SHP77 (cell line): ENCODE measurements around the gene XPR1.

Experiments used
- DNase-seq, 2 experiments: peaks; one replicate each; lab custom pipeline; 2025; lab: John Stamatoyannopoulos, UW

Gene XPR1

DNA sequence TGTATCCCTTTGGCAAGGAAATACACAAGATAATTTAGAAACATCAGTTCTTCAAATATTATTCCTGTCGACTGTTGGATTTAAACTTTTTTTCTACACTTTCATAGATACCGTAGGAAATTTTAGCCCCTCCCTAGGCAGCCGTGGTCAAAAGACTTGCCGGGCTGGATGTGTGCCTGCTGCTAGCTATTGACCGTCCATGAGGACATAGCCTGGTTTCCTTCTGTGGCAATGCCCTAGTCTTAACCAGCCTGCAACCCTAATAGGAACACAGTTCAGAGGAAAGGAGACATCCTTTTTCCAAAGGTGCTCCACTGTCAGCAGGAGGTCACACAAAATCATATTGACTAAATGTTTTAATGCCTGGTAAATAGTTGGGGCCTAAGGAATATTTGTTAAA is 260.4 kb downstream of the XPR1 start:
- no peak for DNase-seq

DNA sequence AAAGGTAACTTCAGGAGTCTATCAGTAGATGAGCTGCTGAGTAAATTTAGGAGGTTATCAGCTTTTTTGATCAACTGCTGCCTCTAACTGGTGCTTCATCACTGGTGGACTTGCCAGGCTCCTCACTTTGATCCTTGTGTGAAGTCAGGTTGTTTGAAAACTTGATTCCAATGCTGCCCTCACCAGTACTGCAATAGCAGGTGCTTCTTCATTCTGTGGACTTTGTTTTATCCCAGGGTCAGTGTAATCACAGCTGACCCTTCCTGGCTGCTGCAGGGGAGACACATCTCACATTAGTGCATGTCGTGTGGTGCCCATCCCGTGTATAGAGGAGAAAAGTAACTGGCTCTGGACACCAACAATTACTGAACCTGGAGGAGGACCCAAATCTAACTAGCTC is 260.9 kb downstream of the XPR1 start:
- DNase-seq = no peak

DNA sequence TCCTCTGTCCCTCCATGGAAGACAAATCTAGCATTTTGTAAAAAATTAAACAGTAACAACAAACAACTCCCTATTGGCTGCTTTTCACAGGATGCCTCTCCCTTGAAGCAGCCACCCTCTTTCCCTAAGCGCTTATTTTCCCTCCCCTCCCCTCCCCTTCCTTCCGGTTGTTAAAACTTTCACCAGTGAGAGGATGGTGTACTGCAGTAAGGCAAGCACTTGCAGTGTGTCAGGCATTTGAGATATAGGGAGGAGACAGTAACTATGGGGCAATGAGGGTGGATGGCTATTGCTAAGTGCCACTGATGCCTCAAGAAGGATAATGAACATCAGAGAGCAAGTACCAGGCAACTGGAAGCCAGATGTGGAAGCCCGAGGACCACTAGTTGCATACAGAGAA is 261.8 kb downstream of the XPR1 start:
- DNase-seq = no peak

DNA sequence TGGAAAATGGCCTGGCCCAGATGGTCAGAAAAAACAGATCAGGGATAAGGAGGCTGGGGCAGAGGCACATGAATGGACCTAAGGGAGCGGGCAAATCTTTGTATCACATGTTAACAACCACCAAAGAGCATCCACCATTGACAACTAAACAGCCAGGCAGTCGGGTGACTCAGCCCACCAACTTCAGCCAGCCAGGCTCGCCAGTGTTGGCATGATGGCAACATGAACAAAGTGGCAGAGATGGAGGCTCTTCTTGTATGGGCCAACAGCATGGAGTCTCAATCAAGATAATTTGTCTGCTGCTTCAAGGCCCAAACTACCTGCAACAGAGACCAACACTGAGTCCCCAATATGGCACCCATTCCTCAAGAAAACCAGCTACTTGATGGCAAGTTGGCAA is 264.3 kb downstream of the XPR1 start:
- DNase-seq = no peak

DNA sequence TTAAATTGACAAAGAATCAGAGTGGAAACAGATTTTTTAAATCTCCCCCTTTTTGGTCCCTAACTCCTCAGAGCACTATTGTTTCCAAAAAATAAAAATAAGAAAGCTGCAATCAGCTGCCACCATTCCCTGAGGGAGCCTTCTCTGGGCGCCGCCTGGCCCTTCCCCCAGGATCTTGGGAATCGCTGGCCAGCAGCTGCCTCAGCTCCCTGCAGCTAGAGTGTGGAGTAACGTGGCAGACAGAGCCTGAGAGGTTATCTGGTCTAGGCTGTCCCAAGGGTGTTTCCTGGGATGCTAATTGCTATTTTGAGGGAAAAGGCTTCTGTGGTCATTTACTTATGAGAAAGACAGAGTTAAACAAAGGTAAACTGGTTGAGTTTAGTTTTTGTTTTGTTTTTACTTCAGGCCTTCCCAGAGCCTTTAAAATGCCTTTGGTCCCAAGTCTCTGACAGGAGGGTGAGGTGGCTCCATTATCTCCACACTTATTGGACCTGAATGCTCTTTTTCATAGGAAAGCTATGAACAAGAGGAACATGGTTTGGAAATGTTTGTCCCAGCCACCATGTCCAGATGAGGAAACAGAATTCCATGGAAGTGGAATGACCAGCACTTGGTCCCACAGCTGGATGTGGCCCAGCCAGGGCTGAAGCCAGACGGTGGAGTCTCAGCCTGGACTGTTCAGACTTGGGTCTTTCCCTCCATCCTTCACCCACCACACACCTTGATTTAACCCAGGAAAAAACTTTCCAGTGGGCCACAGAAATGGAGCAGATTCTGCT is 266.8 kb downstream of the XPR1 start:
- no peak for DNase-seq

DNA sequence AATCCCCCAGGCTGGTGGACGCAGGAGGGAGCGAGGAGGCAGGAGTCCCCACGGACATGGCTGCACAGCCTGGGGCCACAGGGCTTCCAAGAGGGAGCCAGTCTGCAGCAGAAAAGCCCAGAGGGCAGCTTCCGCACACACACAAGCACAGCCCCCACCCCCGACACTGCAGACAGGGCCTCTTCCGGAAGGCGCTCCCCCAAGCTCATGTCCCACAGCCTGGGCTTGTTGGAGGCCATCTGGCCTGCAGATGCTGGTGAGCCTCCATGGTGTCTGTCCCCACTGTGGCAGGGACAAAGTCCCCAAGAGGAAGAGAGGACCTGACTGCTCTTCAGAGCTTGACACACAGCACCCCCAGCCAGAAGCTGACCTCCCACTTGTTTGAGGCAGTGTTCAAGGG is 267.4 kb downstream of the XPR1 start:
- DNase-seq = no peak

DNA sequence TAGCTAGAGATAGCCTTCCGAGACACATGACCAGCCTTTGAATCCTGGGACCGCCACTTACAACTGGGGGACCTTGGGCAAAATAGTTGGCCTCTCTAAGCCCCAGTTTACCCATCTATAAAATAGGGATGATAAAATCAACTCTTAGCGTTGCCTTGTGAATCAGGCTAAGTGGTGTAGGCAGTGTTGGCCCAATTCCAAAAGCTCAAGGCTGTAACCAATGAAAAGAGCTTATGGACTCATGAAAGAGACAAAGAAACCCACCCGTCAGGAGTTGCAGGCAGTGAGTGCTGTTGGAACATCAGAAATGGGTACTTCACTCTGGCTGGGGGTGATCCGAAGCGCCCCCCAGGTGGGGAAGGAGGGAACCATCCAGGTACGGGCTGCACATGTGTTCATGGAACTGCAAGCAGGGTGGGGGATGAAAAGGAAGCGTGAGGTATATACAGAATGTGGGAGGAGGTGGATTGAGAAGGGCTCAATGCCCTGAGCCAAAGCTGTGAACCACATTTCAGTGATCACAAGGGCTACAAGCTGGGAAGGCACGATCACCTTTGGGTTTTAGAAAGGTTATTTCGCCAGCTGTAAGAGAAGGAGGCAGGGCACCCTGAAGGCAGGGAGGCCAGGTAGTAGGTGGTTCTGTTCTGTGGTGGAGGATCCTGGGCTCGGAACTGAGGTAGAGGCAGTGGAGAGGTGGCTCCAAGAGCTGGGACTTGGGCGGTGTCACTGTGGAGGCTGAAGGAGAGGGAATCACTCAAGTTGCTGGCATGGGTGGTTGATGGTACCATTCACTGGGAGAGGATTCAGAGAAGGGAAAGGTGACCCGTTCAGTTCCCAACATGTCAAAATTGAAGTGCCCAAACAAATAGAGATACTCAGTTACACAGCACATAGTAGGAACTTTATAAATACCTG is 269.5 kb downstream of the XPR1 start:
- no peak for DNase-seq

DNA sequence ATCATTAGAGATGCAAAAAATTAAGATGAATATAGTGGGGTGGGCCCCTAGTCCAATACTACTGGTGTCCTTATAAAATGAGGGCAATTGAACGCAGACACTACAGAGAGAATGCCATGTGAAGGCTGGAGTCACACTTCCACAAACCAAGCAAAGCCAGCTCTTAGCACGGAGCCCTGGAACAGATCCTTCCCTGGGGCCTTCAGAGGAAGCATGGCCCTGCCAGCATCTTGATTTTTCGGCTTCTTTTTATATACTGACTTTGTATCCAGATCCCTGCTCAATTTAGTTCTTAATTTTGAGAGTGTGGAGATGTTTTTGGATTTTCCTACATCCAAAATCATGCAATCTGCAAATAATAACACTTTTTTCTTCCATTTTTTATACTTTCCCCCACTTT is 270.7 kb downstream of the XPR1 start:
- DNase-seq = no peak

DNA sequence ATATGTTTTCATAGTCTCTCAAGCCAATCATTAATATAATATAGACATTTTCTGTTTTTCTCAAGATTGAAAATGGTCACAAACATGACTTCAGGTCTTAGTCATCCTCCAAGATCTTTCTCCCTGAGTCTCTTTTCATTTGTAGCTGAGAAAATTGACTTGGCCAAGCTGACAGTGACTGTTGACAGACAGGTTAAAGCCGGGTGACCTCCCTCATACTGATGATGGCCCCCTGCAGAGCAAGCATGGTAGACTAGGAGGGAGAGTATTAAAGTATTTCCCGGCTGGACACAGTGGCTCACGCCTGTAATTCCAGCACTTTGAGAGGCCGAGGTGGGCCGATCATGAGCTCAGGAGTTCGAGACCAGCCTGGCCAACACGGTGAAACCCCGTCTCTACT is 274.1 kb downstream of the XPR1 start:
- DNase-seq = no peak

DNA sequence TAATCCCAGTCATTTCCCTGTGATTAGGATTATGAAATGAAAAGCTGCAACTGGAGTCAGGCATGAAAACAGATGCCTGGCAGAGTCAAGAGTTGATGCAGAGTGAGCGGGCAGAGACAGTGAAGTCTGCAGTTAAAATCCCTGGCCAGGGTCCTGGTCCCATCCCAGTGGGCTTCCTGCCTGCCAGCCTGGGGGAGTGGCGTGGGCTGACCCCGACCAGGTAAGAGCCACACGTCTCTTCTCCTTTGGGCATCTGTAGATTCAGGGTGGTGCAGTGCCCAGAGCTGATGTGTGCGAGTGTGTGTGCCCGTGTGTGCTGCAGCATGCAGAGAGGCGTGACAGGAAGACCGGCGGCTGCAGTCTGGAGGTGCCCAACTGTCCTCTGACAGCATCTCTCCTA is 274.7 kb downstream of the XPR1 start:
- DNase-seq = no peak

DNA sequence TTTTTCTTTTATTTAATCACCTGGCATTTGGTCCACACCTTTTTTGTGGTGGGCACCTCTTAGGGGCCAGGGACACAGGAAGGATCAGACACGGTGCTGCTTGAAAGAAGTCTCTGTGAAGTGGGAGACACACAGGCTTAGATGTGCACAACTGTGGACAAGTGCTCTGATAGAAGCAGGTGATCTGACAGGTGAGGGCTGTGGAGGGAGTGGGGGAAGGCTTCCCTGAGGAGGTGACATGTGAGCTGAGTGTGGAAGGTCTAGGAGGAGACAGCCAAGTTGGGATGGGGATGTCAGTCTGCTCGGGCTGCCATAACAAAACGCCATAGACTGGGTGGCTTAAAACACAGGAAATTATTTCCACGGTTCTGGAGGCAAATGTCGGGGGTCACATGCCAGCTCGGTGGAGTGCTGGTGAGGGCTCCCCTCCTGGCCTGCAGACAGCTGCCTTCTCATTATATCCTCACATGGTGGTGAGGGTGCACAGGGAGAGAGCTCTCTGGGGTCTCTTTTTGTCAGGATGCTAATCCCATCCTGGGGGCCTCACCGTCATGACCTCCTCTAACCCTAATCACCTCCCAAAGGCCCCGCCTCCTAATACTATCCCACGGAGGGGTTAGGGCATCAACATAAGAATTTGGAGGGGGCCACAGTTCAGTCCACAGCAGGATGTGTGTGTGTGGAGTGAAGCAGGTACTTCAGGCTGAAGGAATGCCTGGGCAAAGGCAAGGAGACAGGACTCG is 275.7 kb downstream of the XPR1 start:
- no peak for DNase-seq

DNA sequence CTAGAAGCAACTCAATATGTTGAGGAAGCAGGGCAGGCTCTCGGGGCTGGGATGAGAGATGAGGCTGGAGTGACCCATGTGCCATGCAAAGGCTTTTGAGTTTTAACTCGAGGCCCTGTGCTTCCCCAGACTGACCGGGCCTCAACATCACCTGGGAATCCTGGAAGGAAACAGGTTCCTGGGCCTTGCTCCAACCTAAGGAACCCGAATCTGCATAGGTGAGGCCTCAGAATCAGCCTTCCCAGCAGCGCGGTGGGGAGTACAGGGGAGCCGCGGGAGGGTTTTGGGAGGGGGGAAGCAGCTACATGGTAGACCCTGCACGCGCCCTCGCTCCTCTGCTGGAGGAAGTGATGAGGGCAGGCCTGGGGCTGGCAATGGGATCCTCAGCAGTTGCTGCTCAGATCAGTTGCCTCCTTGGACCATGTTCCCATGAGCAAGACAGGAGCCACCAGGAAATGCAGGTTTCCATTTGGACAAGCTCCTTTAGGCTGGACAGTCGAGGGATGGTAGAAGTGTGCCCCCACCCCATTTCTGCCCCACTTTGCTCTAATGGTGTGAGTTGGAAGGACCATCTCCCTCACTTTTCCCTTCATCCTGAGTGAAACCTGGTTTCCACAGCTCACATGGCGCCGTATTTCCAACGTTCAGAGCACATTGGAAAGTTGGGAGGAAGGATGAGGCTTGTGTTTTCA is 276.4 kb downstream of the XPR1 start:
- DNase-seq = no peak

DNA sequence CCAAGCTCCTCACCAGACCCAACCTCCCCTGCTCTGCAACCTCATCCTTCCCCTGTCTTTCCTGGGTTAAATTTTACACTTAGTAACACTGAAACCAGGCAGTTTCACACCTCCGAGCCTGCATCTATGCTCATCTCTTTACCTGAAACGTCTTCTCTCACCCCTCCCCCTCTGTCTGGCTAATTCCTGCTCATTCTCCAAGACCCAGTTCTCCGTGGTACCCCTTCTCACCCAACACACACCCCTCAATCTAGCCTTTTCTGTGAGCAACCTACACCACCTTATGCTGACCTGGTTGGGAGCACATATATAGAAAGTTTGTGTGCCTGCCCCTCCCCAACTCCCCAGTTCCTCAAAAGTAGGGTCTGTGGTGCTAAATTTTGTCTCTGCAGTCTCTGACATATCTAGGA is 277.2 kb downstream of the XPR1 start:
- DNase-seq = no peak

DNA sequence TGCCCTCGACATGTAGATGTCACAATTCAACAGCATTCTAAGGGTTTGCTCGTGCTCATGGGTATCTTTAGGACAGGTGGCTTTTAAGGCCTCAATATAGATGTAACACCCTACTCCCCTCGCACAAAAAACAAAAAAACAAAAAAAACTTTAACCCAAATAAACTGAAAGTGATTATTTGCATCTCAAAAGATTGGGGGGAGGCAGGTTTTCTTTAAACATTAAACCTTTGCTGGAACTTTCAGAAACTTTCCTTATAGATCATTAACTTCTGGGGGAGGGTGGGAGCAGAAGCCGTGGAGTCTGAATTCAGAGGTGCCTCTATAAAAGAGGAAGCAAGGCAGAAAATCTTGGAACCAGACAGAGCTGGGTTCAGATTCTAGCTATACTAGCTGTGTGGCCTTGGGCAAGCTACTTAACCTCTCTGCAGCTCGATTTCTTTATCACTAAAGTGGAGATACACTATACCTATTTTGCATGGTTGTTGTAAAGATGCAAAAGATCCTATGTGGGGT is 277.7 kb downstream of the XPR1 start:
- DNase-seq = no peak

DNA sequence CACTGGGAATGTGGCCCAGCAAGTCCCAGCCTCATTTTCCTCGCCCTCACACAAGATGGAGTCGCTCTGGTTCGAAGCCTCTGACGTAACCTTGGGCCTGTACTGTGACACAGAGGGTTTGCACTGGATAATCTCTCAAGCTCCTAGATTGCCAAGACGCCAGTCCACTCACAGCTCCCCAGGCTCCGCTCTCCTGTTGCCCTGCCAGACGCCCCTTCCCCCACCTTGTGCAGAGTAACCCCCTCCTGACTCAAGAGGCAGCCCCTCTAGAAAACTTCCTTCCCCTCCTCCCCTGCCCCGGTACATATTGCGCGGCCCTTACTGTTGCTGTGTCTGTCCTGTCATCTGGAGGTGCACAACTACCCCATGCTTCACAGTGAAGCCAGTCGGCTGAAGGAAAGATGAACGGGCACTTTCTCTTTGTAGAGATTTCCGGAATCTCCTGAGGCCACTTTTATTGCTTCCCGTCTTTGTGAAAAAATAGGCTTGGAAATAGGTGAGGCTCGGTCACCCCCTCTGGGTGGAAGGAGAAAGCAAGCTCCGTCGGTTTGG is 279.9 kb downstream of the XPR1 start:
- DNase-seq = no peak

DNA sequence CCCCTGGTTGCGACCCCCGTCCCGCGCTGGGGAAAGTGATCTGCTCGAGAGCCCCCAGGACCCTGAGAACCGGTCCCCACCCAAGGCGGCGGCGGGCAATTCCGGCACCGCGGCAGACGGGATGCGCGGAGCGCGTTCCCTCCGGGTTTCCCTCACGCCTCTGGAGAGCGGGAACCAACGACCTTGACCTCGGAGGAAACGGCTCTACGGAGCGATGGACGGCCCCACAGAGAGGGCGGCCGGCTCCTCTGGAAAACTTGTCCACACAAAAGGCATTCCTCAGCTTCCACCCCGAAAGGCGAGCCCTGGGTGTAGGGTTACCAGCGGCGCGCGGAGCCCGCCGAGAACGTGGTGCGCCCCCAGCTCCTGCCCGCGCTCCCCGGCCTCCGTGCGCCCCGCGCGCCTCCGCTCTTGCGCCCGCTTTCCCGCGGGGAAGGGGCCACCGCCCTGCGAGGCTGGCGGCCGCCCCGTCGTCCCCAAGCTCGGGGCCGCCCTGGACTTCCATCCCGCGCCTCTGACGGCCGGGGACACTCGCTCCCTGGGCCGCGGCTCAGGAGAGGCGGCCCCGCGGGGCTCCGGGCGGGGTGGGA is 280.5 kb downstream of the XPR1 start:
- no peak for DNase-seq

DNA sequence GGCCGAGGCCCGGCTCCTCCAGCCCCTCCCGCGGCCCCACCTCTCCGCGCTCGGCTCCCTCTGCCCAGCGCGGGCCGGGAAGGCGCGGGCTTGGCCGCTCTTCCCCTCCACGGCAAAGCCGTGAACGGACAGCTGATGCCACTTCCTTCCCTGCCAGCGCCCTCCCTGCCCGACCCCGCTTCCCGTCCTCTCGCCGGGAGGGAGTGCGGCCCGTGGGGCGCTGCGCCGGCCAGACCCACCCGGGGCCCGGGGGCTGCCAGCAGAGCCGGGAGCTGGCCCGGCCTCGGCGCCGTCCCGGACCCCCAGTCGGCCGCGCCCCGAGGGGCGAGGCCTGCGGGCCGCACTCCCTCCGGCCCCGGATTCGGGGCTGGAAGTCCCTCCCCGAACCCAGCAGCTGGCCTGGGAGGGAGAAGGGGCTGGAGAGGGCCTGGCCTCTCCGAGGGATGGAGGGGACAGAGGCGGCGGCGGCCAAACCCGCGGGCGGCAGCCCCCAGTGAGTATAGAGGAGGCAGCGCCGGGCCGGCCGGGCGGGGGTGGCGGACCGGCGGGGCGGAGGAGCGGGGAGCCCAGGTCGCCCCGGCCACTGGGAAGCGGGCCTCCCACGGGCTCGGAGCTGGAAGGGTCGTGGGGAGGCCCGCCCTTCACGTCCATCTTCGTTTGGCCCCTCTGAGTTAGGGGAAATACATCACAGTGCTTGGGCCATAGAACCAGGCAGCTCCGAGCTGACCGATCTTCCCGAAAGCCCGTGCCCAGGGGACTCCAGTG is 281.2 kb downstream of the XPR1 start, which contains the start of gene KIAA1614:
Gene KIAA1614 (plus strand): TSS at position 97 of the 765 bp plus-strand sequence. CDS start 347 bp downstream, at position 444.
- no peak for DNase-seq

DNA sequence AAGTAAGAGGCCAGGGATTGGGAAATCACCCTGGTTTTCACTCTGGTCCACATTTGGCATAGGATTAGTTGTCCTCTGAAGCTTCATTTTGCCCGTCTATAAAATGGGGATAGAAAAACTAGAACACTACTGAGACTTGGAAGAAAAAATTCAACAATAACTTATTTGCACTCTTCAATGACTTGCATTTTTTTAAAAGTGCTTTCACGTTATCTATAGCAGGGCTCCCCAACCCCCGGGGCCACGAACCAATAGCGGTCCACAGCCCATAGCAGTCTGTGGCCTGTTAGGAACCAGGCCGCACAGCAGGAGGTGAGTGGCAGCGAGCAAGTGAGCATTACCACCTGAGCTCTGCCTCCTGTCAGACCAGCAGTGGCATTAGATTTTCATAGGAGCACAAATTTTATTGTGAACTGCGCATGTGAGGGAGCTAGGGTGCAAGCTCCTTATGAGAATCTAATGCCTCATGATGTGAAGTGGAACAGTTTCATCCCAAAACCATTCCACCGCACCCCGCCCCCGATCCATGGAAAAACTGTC is 283.7 kb downstream of the XPR1 start:
- DNase-seq = no peak

DNA sequence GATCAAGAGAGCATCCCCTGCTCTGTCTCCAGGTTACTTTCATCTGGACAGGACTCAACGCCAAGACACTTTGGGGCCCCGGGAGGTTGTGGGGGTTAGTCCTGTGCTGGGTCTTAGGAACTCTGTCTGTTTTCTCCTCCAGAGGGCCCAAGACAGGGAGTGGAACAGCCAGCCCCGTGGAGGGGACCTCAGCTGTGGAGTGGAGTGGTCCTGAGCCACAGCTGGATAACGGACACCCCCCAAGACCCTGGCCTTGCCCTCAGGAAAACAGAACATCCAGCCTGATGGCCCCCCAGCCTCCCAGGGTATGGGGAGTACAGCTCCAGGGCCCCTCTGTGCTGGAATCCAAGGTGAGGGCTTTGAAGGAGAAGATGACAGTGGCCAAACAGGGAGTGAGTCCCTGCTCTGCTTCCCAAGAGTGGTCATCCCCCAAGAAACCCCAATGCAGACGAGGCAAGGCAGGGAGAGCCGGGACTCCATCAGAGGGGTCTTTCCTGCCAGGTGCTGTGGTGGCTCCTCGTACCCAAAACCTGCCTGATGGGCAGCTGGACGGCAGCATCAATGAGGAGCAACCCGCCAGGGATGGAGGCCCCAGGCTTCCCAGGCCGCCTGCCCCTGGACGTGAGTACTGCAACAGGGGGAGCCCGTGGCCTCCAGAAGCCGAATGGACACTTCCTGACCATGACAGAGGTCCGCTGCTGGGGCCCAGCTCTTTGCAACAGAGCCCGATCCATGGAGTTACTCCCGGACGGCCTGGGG is 284.4 kb downstream of the XPR1 start:
- DNase-seq = no peak
